Measurements from ENCODE around the gene TAMALIN.

DNA sequence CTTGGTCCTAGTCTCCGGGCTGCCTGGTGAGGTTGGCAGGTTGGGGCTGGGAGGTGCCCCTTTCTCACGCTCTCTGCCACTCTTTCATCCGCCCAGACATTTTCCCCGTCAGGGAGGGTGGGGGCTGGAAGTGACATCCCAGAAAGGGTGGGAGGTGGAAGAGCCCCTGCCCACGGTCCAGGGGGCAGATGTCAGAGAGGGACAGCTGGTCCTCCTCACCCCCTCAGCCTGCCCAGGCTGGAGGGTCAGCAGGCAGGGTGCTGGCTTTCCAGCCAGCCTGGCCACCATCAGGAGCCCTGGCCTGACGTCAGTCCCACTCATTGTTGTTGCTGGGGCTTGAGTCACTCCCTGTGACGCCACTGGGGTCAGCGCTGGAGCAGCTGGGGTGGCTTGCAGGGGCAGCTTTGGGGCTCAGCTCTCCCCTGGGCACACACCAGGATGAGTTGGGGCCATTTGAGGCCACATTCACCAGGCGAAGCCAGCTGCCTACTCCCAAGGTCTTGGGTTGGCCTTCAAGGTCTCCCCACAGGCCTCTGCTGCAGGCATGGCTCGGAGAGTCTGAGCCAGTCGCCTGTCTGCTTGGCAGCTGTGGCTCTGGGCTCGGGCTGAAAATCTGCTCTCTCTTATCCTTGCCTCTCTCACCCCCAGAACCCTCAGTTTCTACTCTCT is 57.4 kb downstream of the TAMALIN start:
- TF ChIP-seq TAF1 (IDR thresholded peaks at IDR 0.05; ENCODE audit: borderline replicate concordance, insufficient read depth, low read length) (no peak), SIN3A (IDR thresholded peaks at IDR 0.05; ENCODE audit: borderline replicate concordance, insufficient read depth, low read length) (no peak), POLR2AphosphoS5 (IDR thresholded peaks at IDR 0.05; ENCODE audit: low read depth, low read length) (no peak), FOXP2 (optimal IDR thresholded peaks at IDR 0.05; ENCODE audit: borderline replicate concordance, extremely low read depth, extremely low read length, insufficient read depth) (no peak)
- TF ChIP-seq, protein P1, sequence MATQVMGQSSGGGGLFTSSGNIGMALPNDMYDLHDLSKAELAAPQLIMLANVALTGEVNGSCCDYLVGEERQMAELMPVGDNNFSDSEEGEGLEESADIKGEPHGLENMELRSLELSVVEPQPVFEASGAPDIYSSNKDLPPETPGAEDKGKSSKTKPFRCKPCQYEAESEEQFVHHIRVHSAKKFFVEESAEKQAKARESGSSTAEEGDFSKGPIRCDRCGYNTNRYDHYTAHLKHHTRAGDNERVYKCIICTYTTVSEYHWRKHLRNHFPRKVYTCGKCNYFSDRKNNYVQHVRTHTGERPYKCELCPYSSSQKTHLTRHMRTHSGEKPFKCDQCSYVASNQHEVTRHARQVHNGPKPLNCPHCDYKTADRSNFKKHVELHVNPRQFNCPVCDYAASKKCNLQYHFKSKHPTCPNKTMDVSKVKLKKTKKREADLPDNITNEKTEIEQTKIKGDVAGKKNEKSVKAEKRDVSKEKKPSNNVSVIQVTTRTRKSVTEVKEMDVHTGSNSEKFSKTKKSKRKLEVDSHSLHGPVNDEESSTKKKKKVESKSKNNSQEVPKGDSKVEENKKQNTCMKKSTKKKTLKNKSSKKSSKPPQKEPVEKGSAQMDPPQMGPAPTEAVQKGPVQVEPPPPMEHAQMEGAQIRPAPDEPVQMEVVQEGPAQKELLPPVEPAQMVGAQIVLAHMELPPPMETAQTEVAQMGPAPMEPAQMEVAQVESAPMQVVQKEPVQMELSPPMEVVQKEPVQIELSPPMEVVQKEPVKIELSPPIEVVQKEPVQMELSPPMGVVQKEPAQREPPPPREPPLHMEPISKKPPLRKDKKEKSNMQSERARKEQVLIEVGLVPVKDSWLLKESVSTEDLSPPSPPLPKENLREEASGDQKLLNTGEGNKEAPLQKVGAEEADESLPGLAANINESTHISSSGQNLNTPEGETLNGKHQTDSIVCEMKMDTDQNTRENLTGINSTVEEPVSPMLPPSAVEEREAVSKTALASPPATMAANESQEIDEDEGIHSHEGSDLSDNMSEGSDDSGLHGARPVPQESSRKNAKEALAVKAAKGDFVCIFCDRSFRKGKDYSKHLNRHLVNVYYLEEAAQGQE (IDR thresholded peaks at IDR 0.05; ENCODE audit: insufficient read depth in 1 of 2, low read depth in 2 of 2, low read length in 2 of 2): no peak
